Gastroesophageal sphincter (tissue), 4 donors: Measurements from ENCODE around the gene LRBA. TPM values are rescaled to one million over a fixed set of nuclear protein-coding genes. Genes with fewer than 3 reads are reported as not detected.

ENCODE experiments used
- ATAC-seq: fragments of 150-250 bp; one replicate; pipeline ENCODE4 v1.9.1; 2016; ENCODE audit warnings: mild to moderate bottlenecking, moderate library complexity
- H3K27ac ChIP-seq, 4 donors: fragments of 200-600 bp; sonication (generic) in 3 of 4; 1 replicate in 3 of 4; 2 replicates in 1 of 4; pipeline ENCODE4 v1.5.1; 2016 to 2019
- H3K27me3 ChIP-seq: fragments of 200-600 bp; sonication (generic); one replicate; pipeline ENCODE4 v1.5.1; 2019
- H3K36me3 ChIP-seq, 2 donors: fragments of 200-600 bp; sonication (generic); one replicate each; pipeline ENCODE4 v1.5.1; 2019; ENCODE audit warnings: control low read depth in 1 of 2
- H3K4me1 ChIP-seq, 3 donors: fragments of 200-600 bp; sonication (generic); 1 replicate in 2 of 3; 2 replicates in 1 of 3; pipeline ENCODE4 v1.5.1; 2016 to 2019; ENCODE audit warnings: control low read depth in 2 of 3
- H3K4me3 ChIP-seq, 2 donors: fragments of 200-600 bp; sonication (generic); one replicate each; pipeline ENCODE4 v1.5.1; 2019; ENCODE audit warnings: mild to moderate bottlenecking in 1 of 2, moderate library complexity in 1 of 2
- H3K9me3 ChIP-seq, 3 donors: fragments of 200-600 bp; sonication (generic); one replicate each; pipeline ENCODE4 v1.5.1; 2017 to 2019; ENCODE audit warnings: control low read depth in 2 of 3
- EP300 ChIP-seq: sonication (generic); formaldehyde crosslinking; IDR thresholded peaks from one replicate; pipeline ENCODE4 v1.6.1; 2017; ENCODE audit warnings: antibody characterized with exemption, mild to moderate bottlenecking
- POLR2A ChIP-seq, 2 donors: fragments of 450-650 bp; IDR thresholded peaks; one replicate each; pipeline ENCODE4 v1.6.1; 2017; ENCODE audit warnings: antibody characterized with exemption in 2 of 2, mild to moderate bottlenecking in 2 of 2, moderate library complexity in 1 of 2
- POLR2AphosphoS5 ChIP-seq: sonication (generic); formaldehyde crosslinking; IDR thresholded peaks from one replicate; pipeline ENCODE4 v1.6.1; 2017; ENCODE audit warnings: antibody characterized with exemption
- WGBS, 2 donors: methylation state at CpG; one replicate each; pipeline ENCODE4 v1.1.5; 2018; ENCODE audit warnings: low coverage in 1 of 2; 5-methylcytosine and 5-hydroxymethylcytosine counted together
- total RNA-seq, 4 donors: library from RNA; depleted of rRNA; stranded (reverse); fragments of >200 nt; gene quantifications; one replicate each; pipeline ENCODE4 v1.1.0, GENCODE V29; 2016
- TF ChIP-seq, protein P1 (sequence below), 4 experiments: fragments of 200-600 bp in 2 of 4; fragments of 450-650 bp in 2 of 4; sonication (generic) in 1 of 4; IDR thresholded peaks; one replicate each; pipeline ENCODE4 v1.5.1; 2017 to 2019; ENCODE audit warnings: antibody characterized with exemption in 4 of 4, mild to moderate bottlenecking in 2 of 4, moderate library complexity in 2 of 4

LRBA gene
- total RNA-seq, 4 donors from 2014 or later = 18.4 to 35.0 (median 23.2) TPM

DNA sequence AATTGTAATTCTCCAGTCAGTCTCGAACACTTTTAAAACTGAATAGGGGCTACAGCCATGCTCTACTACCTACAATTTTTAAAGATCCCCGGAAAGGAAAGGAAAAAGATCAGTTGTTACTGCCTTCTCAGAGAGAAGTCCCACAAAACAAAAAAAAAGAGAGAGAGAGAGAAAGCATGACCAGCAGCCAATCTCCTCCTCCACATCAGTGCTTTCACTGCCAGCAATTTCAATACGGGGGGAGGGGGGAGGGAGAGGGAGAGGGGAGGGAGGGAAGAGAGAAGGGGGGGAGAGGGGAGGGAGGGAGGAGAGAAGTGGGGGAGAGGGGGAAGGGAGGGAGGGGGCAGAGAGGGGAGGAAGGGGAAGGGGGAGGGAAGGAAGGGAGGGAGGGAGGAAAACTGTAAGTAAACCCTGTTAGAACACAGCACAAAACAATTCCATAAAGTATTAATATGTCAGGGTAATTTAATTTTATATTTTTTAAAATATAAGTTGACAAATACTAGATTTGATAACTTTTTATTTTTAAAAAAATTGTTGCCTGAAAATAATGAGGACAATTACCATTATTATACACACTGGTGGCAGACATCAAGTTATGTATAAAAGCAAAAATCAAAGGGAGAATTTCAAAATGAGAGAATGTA, 108.0 kb downstream of the LRBA start:
- H3K36me3 ChIP-seq = peaks cover under 1 to 30% of the 10 kb centered on the region in 2 donors
- H3K27me3 ChIP-seq = no peaks in the 10 kb centered on the region
- 76 to 92% methylated on average over 2 of the region's 3 CpGs for WGBS, 2 donors
- no peak overlapping the region for H3K27ac ChIP-seq
- peaks cover 0 to 5% (median 0%) of the 10 kb centered on the region in 3 donors for H3K4me1 ChIP-seq
- ATAC-seq = no peak
- peaks cover 0 to 6% (median 0%) of the 10 kb centered on the region in 3 donors for H3K9me3 ChIP-seq
- H3K4me3 ChIP-seq = no peak overlapping the region
- no peak for TF ChIP-seq POLR2AphosphoS5
- TF ChIP-seq, protein P1, sequence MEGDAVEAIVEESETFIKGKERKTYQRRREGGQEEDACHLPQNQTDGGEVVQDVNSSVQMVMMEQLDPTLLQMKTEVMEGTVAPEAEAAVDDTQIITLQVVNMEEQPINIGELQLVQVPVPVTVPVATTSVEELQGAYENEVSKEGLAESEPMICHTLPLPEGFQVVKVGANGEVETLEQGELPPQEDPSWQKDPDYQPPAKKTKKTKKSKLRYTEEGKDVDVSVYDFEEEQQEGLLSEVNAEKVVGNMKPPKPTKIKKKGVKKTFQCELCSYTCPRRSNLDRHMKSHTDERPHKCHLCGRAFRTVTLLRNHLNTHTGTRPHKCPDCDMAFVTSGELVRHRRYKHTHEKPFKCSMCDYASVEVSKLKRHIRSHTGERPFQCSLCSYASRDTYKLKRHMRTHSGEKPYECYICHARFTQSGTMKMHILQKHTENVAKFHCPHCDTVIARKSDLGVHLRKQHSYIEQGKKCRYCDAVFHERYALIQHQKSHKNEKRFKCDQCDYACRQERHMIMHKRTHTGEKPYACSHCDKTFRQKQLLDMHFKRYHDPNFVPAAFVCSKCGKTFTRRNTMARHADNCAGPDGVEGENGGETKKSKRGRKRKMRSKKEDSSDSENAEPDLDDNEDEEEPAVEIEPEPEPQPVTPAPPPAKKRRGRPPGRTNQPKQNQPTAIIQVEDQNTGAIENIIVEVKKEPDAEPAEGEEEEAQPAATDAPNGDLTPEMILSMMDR (IDR thresholded peaks at IDR 0.05) = no peak

GRCh38 chr4:150904671-150905070, 110.4 kb downstream of the LRBA start:
- H3K9me3 ChIP-seq = no peaks in the 10 kb centered on the region
- no peak for ATAC-seq
- no peak overlapping the region for H3K27ac ChIP-seq
- H3K4me3 ChIP-seq = no peak overlapping the region
- no peak for TF ChIP-seq EP300
- TF ChIP-seq, protein P1 (IDR thresholded peaks at IDR 0.05) = no peak
- TF ChIP-seq POLR2AphosphoS5 = no peak
- no peak for TF ChIP-seq POLR2A (IDR thresholded peaks at IDR 0.05)
- H3K4me1 ChIP-seq = peaks cover 0 to 5% (median 0%) of the 10 kb centered on the region in 3 donors
- WGBS, 2 donors = 31 to 60% methylated on average over 3 of the region's 3 CpGs
- H3K27me3 ChIP-seq = no peaks in the 10 kb centered on the region
- H3K36me3 ChIP-seq = peaks cover 0 to 18% of the 10 kb centered on the region in 2 donors

DNA sequence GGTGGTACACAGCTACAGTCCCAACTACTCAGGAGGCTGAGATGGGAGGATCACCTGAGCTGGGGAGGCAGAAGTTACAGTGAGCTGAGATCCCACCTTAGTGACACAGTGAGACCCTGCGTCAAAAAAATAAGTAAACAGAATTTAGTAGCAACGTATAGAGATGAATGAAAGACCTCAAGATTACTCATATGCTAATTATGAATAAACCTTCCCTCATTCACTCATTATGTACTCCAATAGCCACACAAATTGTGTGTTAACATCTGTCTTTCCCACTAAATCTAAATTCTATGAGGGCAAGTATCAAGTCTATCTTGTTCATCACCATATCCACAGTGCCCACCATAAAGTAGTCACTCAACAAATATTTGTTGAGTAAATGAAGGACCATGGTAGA, 111.5 kb downstream of the LRBA start:
- ATAC-seq = no peak

DNA sequence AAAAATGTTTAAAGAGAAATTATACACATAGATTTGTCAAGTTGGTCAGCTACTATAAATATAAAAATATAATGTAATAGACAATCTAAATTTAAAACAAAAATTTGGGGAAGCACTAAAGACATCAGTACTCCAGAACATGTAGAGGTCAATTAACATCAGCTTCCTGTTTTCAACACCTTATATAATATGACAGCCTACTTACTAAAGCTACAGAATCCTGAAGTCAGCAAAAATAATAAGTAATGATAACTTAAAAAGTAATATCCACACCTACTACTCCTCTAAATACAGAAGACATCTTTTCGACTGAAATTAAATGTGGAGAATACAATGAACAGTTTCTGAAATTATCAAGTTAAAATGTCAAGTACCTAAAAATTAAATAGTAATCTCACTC, 118.6 kb downstream of the LRBA start:
- TF ChIP-seq EP300 (no peak), POLR2AphosphoS5 (no peak), POLR2A (IDR thresholded peaks at IDR 0.05) (no peak)
- TF ChIP-seq, protein P1 (IDR thresholded peaks at IDR 0.05) = no peak
- ATAC-seq = no peak
- Histone ChIP-seq H3K27me3 (no peaks in the 10 kb centered on the region), H3K27ac (no peak overlapping the region), H3K4me1 (no peaks in the 10 kb centered on the region), H3K9me3 (no peaks in the 10 kb centered on the region), H3K36me3 (peaks cover 0 to 41% of the 10 kb centered on the region in 2 donors), H3K4me3 (no peak overlapping the region)
- WGBS, 2 donors = 63 to 75% methylated on average over 1 of the region's 1 CpG

More for the DNA sequence above, 111.5 kb downstream of the LRBA start:
- Histone ChIP-seq H3K36me3 (peaks cover 0 to 29% of the 10 kb centered on the region in 2 donors), H3K4me3 (no peak overlapping the region), H3K4me1 (peaks cover 0 to 5% (median 0%) of the 10 kb centered on the region in 3 donors), H3K27ac (no peak overlapping the region), H3K9me3 (no peaks in the 10 kb centered on the region), H3K27me3 (no peaks in the 10 kb centered on the region)
- TF ChIP-seq EP300 (no peak), POLR2A (IDR thresholded peaks at IDR 0.05) (no peak), POLR2AphosphoS5 (no peak)
- TF ChIP-seq, protein P1 (IDR thresholded peaks at IDR 0.05) = no peak
- WGBS, 2 donors = 94 to 97% methylated on average over 2 of the region's 2 CpGs

DNA sequence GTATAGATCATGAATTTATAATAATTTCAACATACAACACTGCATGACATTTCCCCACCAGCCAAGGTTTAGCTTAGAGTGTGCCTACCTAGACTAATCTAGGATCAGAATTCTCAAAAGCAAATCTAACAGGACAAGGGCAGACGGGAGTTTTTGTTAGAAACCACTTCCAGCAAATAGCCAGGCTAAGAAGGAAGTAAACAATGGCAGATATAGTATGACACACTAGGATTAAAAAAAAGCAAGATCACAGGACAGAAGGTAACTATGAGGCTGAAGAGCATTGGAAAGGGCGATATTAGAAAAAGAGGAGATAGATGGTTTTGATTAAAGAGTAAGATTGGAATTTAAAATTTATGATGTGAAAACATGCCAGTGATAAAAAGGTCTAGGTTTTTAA, 124.8 kb downstream of the LRBA start:
- 77 to 100% methylated on average over 2 of the region's 2 CpGs for WGBS, 2 donors
- TF ChIP-seq, protein P1 (IDR thresholded peaks at IDR 0.05) = no peak
- TF ChIP-seq POLR2AphosphoS5 (no peak), POLR2A (IDR thresholded peaks at IDR 0.05) (no peak), EP300 (no peak)
- ATAC-seq = no peak
- Histone ChIP-seq H3K27ac (no peak overlapping the region), H3K36me3 (peaks cover 0 to 11% of the 10 kb centered on the region in 2 donors), H3K9me3 (no peaks in the 10 kb centered on the region), H3K4me3 (no peak overlapping the region), H3K4me1 (no peaks in the 10 kb centered on the region), H3K27me3 (no peaks in the 10 kb centered on the region)
